ENCODE measurements around the gene ARHGAP25. TPM values are rescaled to one million over a fixed set of nuclear protein-coding genes. Genes with fewer than 3 reads are reported as not detected.
A peak's percentile ranks its signal among the peaks of the same experiment; 100 is the strongest.

The ARHGAP25 gene
- total RNA-seq, 1 donor from 2014 or later = 9.4 TPM

- intact Hi-C loops (cut with DNase I) = no loop called here
- no peak for ATAC-seq
Measured at GRCh38 chr2:68806511-68807109, 72.0 kb downstream of the ARHGAP25 start.

GRCh38 chr2:68807821-68808266 is 73.2 kb downstream of the ARHGAP25 start:
- DNase-seq (ENCODE audit: missing footprints) = no peak
- ATAC-seq = peak; percentile 60
- intact Hi-C loops (cut with DNase I) = no loop called here

More at GRCh38 chr2:68806511-68807109, 72.0 kb downstream of the ARHGAP25 start:
- no peak for DNase-seq (ENCODE audit: missing footprints)

- no peak for DNase-seq (ENCODE audit: missing footprints)
- ATAC-seq = no peak
- intact Hi-C loops (cut with DNase I) = no loop called here
Measured at GRCh38 chr2:68809324-68810240, 75.0 kb downstream of the ARHGAP25 start.

- no peak for ATAC-seq
- intact Hi-C loops (cut with DNase I) = no loop called here
- peak; percentile 74 for DNase-seq (ENCODE audit: missing footprints)
Measured at GRCh38 chr2:68811364-68811763, 76.8 kb downstream of the ARHGAP25 start.

DNA sequence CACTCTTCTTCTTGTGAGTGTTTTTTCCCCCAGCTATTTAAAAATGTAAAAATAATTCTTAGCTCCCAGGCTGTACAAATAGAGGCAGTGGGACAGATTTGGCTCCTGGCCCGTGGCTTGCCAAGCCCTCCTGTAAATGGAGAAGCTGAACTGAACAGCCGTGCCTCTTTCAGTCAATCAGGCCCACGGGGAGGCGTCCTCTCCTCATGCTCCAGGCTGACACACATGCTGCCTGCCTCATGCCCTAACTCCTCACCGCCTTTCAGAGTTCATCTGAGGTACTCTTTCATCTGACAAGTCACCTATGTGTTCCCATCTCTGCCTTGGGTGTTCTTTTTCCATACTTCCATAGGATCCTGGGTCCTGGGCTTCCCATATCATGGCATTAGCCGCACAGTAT is 77.6 kb downstream of the ARHGAP25 start:
- intact Hi-C loops (cut with DNase I) = no loop called here
- DNase-seq (ENCODE audit: missing footprints) = no peak
- ATAC-seq = no peak

DNA sequence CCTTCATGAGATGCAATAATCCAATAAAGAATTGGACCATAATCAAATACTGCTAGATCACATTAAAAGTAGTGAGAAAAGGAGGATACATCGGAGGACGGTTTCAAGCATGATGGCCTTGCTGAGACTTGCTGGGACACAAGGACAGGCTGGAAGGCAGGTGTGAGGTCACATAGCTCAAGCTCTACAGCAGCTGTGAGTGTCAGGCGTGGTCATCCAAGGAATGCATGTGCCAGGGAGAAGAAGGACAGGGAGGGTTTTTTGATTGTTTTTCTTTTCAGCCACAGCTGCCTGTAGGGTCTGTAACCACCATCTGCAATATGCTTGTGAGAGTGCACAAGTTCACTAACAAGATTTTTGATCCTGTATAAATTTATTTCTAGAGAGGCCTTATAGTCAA is 79.0 kb downstream of the ARHGAP25 start:
- ATAC-seq (no peak), DNase-seq (ENCODE audit: missing footprints) (no peak)
- intact Hi-C loops (cut with DNase I) = no loop called here

GRCh38 chr2:68817306-68817705 is 82.7 kb downstream of the ARHGAP25 start:
- intact Hi-C loops (cut with DNase I) = no loop called here
- ATAC-seq (no peak), DNase-seq (ENCODE audit: missing footprints) (no peak)

- DNase-seq (ENCODE audit: missing footprints) (no peak), ATAC-seq (no peak)
- intact Hi-C loops (cut with DNase I) = no loop called here
Measured at GRCh38 chr2:68819556-68819955, 84.9 kb downstream of the ARHGAP25 start.

GRCh38 chr2:68822207-68822872 is 87.7 kb downstream of the ARHGAP25 start:
- intact Hi-C loops (cut with DNase I) = no loop called here
- DNase-seq (ENCODE audit: missing footprints) (no peak), ATAC-seq (no peak)

DNA sequence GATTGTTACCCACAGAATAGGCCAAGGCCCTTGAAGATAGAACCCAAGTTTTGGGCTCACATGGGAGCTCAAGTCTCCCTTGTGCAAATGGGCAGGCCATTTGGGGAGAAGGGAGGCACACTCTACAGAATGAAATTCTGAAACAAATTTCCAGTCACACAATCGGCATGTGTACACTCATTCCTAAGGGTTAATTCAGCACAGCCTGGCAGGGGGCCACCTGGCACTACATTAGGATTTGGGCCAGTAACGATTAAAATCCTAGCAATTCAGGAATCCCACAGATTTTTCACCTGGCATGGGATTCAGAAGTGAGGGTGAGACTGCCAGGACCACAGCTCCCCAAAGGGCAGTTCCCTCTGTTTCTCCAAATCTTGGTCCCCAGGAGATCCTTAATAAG is 90.2 kb downstream of the ARHGAP25 start:
- ATAC-seq (no peak), DNase-seq (ENCODE audit: missing footprints) (no peak)
- intact Hi-C loops (cut with DNase I) = no loop called here

DNA sequence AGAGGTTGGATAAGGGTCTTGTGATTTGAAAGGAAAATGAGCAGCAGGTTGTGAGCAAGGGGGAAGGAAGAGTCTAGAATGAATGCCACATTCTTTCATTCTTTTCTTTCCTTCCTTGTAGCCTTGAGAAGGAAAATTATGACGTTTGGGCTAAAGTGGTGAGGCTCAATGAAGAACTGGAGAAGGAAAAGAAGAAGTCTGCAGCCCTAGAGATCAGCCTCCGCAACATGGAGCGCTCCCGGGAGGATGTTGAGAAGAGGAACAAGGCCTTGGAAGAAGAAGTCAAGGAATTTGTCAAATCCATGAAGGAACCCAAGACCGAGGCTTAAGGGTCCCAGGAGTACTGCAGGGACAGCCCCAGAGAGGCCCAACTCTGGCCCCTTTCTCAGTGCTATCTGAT is 91.3 kb downstream of the ARHGAP25 start:
- ATAC-seq = no peak
- intact Hi-C loops (cut with DNase I) = no loop called here
- DNase-seq (ENCODE audit: missing footprints) = no peak

- intact Hi-C loops (cut with DNase I) = no loop called here
- DNase-seq (ENCODE audit: missing footprints) = no peak
- no peak for ATAC-seq
Measured at GRCh38 chr2:68827666-68828065, 93.1 kb downstream of the ARHGAP25 start.

GRCh38 chr2:68828887-68829708 is 94.5 kb downstream of the ARHGAP25 start:
- intact Hi-C loops (cut with DNase I) = no loop called here
- peak; percentile 86 for ATAC-seq
- DNase-seq (ENCODE audit: missing footprints) = peak; percentile 97

GRCh38 chr2:68829749-68830148 is 95.1 kb downstream of the ARHGAP25 start:
- ATAC-seq (no peak), DNase-seq (ENCODE audit: missing footprints) (no peak)
- intact Hi-C loops (cut with DNase I) = loop anchor here (5.0 kb wide), 1 partner anchor 57 kb away; no protein-coding TSS in a partner anchor

DNA sequence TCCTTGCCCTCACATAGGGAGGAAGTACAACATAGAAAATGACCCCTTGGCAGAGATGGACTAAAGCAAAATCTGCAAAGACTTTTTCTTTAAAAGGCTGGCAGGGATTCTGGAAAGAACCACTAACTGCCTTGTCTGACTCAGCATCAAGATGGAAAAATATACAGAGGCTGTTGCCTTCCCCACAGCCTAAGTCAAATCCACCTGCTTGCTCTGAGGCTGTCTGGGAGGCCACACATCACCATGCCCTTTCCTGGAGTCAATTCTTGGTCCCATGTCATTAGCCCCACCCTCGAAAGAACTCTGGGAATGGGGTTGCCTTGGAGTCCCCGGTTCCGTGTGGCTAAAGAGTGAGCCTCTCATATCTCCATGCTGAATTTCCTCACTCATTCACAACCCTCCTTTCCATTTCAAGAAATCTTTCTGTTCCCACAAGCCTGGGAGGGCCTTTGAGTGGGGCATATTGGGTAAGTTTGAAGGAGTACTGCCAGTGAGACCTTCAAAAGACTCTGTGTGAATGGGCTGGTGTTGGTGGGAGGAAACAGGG is 97.1 kb downstream of the ARHGAP25 start:
- no peak for DNase-seq (ENCODE audit: missing footprints)
- ATAC-seq = no peak
- intact Hi-C loops (cut with DNase I) = loop anchor here (5.0 kb wide), 1 partner anchor 59 kb away; no protein-coding TSS in a partner anchor

DNA sequence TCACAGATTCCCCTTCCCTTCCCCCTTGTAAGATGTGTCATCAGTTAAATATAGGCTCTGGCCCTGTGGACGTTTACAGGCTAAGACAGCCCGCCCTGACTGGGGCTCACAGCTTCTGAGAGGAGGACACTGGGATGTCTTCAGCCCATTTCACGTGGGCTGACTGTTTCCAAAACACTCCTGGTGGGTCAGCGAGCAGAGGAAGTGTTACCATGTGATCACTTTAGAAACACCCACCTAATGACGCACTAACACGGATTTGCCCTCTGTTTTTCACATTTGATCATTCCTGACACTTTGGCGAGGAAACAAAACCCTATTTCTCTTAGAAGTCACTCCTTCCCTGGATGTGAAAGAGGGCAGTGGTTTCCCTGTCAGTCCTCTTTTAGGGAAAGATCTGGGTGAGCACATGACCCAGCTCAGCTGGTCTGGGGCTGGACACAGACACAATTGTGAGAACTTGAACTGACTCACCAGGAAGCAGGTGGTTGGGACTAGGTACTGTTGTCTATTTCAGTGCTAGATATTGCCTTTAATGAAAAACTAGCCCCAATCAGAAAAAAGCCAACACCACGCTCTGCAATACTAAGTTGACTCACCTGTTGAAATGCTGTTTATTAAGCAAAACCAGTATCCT is 97.7 kb downstream of the ARHGAP25 start:
- intact Hi-C loops (cut with DNase I) = loop anchor here (5.0 kb wide), 1 partner anchor 60 kb away; no protein-coding TSS in a partner anchor
- ATAC-seq = peak; percentile 43
- peak; percentile 73 for DNase-seq (ENCODE audit: missing footprints)

- intact Hi-C loops (cut with DNase I) = loop anchor here (5.0 kb wide), 1 partner anchor 61 kb away; no protein-coding TSS in a partner anchor
- DNase-seq (ENCODE audit: missing footprints) (no peak), ATAC-seq (no peak)
Measured at GRCh38 chr2:68833162-68833561, 98.6 kb downstream of the ARHGAP25 start.
